Activated naive CD4-positive, alpha-beta T cell treated with anti-CD3 and anti-CD28 coated beads, Interleukin-2, amount 50 U/mL, for 72 hours (primary cell): ENCODE results near the gene TBPL1. TPM values are rescaled to one million over a fixed set of nuclear protein-coding genes. Genes with fewer than 3 reads are reported as not detected.
"Not testable (repeated sequence)": the region's sequence is repeated elsewhere in the genome, so short reads cannot be mapped to it uniquely, and the experiment has no call there.

ENCODE experiments used
- ATAC-seq, 2 donors: fragments of 150-1000 bp; cut with Tn5 transposase; 2 replicates each; pipeline ENCODE4 v1.10.0; 2021; ENCODE audit warnings: mild to moderate bottlenecking in 2 of 2, moderate library complexity in 2 of 2
- DNase-seq, 2 donors: peaks; one replicate each; pipeline ENCODE4 v3.0.0; 2021 to 2022; ENCODE audit warnings: low spot score in 2 of 2
- H3K27ac Mint-ChIP-seq, 2 donors: one replicate each; pipeline ENCODE4 v1.8.0; 2022; ENCODE audit warnings: mild to moderate bottlenecking in 2 of 2, mixed read lengths in 2 of 2
- H3K36me3 Mint-ChIP-seq, 2 donors: one replicate each; pipeline ENCODE4 v1.8.0; 2022; ENCODE audit warnings: mixed read lengths in 2 of 2
- H3K9me3 Mint-ChIP-seq, 2 donors: one replicate each; pipeline ENCODE4 v1.8.0; 2022; ENCODE audit warnings: mixed read lengths in 2 of 2
- total RNA-seq, 2 donors: library from RNA; stranded (reverse); gene quantifications; one replicate each; pipeline ENCODE4 v1.2.3, GENCODE V29; 2022

The TBPL1 gene
- total RNA-seq, 2 donors from 2014 or later: 11.9 to 24.4 TPM

DNA sequence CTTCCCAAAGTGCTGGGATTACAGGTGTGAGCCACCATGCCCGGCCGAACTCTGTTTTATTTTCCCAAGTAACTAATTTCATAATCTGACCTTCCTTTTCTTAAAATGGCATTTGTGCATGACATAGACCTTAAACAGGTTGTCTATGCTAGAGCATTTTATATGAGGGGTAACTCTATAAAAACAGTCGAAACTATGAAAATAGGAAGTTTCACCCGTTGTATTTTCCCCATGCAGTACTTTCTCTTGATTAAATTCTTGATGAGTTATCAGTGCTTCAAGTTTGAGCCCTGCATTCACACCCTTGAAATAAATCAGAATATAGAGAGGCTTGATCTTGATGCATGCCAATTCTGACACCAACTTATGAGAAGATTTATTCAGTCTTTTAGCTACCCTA is 11.7 kb downstream of the TBPL1 start:
- DNase-seq: no peak
- Mint-ChIP-seq H3K36me3 (no peaks in the 10 kb centered on the region), H3K27ac (no peak overlapping the region), H3K9me3 (no peaks in the 10 kb centered on the region)
- ATAC-seq: no peak

DNA sequence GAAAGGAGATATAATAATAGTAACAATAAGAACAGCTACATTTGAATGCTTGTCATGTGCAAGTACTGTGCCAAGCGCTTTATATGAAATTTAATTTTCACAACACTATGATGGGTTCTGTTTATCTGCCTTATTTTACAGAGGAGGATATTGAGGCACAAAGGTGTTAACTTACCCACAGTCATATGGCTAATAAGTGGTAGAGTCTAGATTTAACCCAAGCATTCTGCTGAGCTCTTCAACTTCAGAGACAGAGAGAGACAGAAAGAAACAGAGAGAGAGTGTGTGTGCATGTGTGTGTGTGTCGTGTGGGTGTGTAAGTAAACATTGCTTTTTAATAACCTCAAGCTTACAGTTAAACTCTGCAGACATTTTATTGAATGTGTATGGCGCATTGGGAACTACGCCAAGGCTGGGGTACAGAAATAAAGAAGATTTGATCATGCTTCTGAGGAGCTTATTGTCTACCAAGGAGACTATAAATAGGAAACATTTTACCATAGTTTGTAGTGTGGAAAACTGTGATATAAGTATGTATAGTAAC is 12.9 kb downstream of the TBPL1 start:
- DNase-seq: no peak
- Mint-ChIP-seq H3K9me3 (no peaks in the 10 kb centered on the region), H3K36me3 (no peaks in the 10 kb centered on the region), H3K27ac (no peak overlapping the region)
- ATAC-seq: no peak

DNA sequence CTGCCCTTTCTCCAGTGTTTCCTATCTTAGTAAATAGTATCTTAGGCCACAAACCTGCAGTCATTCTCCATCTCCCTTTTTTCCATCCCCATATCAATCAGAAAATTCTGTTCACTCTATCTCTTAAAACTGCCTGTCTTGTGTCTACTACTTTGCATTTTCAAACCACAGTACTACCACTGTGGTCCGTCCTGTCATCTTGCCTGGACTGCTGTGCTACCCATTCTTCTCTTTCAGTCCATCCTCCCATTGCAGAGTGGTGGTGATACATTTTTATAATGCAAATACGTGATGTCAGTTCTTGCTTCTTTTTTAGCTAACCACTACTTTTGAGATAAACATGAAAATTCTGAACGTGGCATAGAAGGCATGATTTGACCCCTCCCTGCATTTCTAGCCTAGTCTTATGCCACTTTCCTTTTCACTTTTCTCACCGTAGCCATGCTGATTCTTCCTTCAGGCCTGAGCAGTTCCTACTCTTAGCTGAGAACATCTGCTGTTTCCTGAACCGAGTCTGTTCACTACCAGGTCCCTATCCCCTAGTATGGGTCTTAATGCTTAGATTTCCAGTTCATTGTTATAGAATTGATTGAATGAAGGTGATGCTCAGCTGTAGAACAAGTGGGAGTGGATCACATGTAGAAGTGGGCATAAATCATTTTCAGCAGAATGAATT is 13.8 kb downstream of the TBPL1 start:
- ATAC-seq (peak in 1 of 2 donors; percentile 42), DNase-seq (no peak)
- Mint-ChIP-seq H3K36me3 (no peaks in the 10 kb centered on the region), H3K27ac (no peak overlapping the region), H3K9me3 (no peaks in the 10 kb centered on the region)

DNA sequence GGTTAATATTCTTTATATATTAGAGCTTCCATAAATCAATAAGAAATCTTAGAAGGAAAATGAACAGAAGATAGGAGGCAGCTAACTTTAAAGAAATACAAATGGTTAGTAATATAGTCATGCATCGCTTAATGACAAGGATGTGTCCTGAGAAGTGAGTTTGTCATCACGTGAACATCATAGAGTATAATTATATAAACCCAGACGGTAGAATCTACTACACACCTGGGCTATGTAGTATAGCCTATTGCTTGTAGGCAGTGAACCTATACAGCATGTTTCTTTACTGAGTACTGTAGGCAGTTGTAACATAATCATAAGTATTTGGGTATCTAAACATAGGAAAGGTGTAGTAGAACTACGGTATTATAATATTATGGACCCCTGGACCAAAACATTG is 14.3 kb downstream of the TBPL1 start:
- Mint-ChIP-seq H3K9me3 (no peaks in the 10 kb centered on the region), H3K36me3 (no peaks in the 10 kb centered on the region), H3K27ac (no peak overlapping the region)
- ATAC-seq (no peak), DNase-seq (no peak)

DNA sequence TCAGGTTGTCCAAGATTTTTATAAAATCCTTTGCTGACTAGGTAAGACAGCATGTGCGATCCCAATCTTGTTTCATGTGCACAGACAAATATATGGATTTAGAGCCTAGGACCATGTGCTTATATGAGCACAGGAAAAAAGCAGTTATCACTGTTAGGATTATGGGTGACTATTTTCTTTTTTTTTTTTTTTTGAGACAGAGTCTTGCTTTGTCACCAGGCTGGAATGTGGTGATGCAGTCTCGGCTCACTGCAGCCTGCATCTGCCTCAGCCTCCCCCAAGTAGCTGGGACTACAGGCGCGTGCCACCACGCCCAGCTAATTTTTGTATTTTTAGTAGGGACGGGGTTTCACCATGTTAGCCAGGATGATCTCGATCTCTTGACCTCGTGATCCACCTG is 14.8 kb downstream of the TBPL1 start:
- not testable (repeated sequence) for H3K27ac Mint-ChIP-seq, H3K36me3 Mint-ChIP-seq, ATAC-seq, H3K9me3 Mint-ChIP-seq, DNase-seq

DNA sequence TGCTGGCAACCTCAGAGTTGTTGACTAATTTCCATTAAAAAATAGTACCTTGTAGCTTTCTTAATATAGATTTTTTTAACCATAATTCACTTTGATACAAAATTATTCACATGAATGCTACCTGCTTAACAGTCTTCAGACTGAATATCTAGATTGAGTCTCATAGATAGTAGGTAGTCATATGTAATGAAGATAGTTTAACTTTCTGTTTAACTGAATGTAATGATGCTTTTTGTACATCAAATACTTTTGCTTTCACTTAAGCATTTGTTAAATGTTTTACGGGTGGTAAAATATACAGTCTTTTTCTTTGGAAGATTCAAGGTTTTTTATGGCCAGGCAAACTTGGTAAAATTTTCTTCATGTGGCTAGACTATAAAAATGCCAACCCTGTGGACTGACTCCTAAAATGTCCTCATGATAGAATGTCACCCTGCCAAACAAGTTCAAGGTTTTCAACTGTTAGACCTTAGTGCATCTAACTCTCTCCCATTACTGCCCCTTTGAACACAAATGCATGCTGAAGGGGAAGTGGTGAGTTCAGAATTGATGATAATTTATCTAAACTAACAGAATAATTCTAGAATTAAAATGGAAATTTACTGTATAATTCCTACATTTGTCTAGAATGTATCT is 16.4 kb downstream of the TBPL1 start:
- ATAC-seq: no peak

DNA sequence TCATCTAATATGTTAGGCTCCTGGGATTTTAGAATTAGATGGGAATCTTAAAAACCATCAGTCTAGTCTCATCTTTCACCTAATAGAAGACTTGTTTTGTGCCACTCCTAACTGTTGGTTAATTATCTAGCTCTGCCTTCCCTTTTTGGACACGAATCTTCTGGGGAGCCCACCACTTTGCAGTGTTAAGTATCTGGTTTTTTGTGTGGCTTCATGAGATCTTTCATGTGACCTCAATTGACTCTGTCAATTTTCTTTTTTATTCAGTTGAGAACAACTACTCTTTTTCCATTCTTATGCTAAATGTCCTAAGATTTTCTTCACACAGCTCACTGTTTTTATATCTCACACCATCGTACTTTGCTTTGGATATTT is 16.9 kb downstream of the TBPL1 start:
- H3K9me3 Mint-ChIP-seq: no peaks in the 10 kb centered on the region
- ATAC-seq: no peak

More for the DNA sequence above, 16.4 kb downstream of the TBPL1 start:
- H3K36me3 Mint-ChIP-seq: no peaks in the 10 kb centered on the region
- H3K9me3 Mint-ChIP-seq: no peaks in the 10 kb centered on the region
- no peak for DNase-seq
- H3K27ac Mint-ChIP-seq: no peak overlapping the region

DNA sequence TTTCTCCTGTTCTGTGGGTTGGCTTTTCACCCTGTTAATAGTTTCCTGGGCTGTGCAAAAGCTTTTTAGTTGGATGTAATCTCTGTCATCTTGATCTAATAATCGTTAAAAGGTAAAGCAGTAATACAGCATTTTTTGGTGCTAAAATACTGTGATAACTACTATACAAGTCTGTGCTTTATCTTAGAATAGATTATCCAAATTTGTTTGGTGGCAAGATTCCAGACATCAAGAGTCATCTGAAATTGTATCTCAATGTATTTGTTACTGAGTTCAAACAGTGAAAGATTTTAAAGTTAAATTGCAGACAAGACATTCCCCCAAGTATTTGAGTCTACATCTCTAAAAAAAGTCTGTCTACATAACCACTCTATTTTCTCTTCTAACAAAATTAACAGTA is 18.8 kb downstream of the TBPL1 start:
- DNase-seq (no peak), ATAC-seq (no peak)
- Mint-ChIP-seq H3K36me3 (no peaks in the 10 kb centered on the region), H3K27ac (no peak overlapping the region), H3K9me3 (no peaks in the 10 kb centered on the region)

More for the DNA sequence above, 16.9 kb downstream of the TBPL1 start:
- DNase-seq: no peak
- H3K27ac Mint-ChIP-seq: no peak overlapping the region
- H3K36me3 Mint-ChIP-seq: no peaks in the 10 kb centered on the region

DNA sequence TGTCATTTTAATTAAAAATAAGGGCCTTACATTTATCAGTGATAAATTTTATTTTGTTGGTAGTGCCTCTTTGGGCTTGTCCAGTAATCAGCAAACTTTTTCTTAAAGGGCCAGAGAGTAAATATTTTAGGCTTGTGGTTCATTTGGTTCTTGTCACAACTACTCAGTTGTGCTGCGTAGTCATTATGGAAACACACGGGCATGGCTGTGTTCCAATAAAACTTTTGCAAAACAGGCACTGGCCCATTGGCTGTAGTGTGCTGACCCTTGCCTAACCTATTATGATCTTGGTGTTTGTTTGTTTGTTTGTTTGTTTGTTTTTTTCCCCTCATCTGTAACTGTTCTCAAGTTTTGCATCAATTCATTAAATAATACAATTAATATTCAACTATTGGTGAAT is 19.4 kb downstream of the TBPL1 start:
- no peaks in the 10 kb centered on the region for H3K36me3 Mint-ChIP-seq
- DNase-seq (no peak), ATAC-seq (no peak)
- no peak overlapping the region for H3K27ac Mint-ChIP-seq
- H3K9me3 Mint-ChIP-seq: no peaks in the 10 kb centered on the region

DNA sequence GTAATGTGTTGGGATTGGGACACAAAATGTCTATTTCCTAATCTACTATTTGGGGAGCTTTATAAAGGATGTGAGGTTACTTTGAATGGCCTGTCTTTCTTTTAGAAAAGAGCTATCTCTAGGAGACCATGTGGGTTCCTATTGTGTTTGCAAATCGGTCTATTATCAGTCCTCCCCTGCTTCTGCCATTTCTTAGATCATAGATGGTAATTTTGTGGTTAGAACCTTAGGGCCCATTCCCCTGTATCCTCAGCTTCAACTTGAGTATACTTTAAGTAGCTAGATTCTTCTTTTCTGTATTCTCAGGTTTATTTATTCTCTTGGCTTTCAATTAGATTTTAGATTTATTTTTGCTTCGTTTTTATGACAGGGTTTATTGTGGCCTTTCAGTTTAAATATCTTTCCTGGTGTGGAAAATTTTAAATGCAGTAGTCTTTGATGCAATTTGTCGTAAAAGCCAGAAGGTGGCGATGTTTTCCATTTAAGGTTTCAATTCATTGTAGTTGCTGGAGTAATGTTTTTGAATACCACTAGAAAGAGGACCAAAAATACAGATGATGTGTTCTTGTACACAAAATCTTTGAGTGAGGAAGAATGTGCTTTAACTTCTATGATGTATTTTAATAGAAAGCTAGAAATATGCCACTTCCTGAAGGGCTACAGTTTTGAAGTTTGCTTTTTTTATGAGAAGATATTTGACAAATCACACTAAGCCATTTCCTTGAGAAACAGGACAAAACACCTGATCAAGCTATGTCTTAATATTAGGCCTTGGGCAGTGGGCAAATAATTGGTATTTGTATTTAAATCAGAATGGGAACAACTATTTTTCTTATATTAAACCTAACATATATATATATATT is 20.3 kb downstream of the TBPL1 start:
- Mint-ChIP-seq H3K27ac (peak overlapping the region; percentile 8 to 74), H3K36me3 (no peaks in the 10 kb centered on the region), H3K9me3 (no peaks in the 10 kb centered on the region)
- DNase-seq (no peak), ATAC-seq (peak; percentile 45 to 54)

DNA sequence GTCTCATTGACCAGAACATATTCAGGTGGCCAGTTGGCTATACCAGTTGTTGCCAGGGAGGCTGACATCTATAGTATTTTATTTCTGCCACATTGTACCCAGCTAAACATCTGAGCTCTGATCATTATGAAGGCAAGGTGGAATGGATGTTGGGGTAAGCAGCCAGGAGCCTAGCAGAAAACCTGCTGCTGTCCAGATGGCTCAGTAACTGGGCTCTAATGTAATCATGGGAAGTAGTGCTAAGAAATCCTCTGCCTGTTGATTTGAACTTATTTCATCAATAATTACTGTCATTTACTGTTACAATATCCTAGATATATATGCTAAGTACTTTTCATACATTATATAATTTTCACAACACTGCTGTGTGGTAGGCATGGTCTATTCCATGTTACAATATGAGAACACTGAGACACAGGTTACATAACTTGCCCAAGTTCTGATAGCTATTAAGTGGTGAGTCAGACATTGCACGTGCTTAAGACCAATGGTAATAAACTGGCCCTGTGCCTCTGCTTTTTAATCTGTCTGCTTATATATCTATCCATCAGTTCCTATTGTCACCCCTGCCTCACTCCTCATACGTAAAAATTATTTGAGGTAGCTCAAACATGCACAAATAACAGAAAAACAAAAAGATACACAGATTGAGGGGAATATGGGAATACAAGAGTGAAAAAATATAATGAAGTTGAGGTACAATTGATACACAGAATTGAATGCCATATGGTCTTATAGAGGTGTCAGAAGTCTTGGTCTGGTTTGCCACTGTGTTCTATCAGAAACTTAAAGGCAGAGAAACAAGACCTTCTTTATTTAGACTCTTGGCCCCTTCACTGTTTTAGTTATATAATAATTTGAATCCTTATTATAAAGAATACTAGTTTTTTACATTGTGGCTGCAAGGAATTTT is 25.2 kb downstream of the TBPL1 start:
- no peaks in the 10 kb centered on the region for H3K9me3 Mint-ChIP-seq
- H3K36me3 Mint-ChIP-seq: peaks cover 0 to 7% of the 10 kb centered on the region in 2 donors
- no peak overlapping the region for H3K27ac Mint-ChIP-seq
- DNase-seq (no peak), ATAC-seq (no peak)

DNA sequence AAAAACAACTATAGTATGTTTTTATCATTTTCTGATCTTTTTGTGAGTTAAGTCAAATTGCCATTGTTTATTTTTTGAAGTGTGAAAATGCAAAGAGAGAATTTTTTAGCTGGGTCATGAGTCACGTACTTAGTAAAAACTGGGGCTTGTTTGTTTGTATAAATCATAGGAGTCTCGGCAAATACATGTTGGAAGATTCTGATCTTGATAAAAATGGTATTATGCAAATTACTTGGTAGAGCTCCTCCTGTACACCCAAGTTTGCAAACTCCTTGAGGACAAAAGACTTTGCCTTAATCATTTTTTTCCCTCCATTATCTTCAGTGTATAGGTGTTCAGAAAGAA is 25.8 kb downstream of the TBPL1 start:
- no peak overlapping the region for H3K27ac Mint-ChIP-seq
- H3K36me3 Mint-ChIP-seq: peaks cover 0 to 7% of the 10 kb centered on the region in 2 donors
- no peak for ATAC-seq
- DNase-seq: no peak
- no peaks in the 10 kb centered on the region for H3K9me3 Mint-ChIP-seq

DNA sequence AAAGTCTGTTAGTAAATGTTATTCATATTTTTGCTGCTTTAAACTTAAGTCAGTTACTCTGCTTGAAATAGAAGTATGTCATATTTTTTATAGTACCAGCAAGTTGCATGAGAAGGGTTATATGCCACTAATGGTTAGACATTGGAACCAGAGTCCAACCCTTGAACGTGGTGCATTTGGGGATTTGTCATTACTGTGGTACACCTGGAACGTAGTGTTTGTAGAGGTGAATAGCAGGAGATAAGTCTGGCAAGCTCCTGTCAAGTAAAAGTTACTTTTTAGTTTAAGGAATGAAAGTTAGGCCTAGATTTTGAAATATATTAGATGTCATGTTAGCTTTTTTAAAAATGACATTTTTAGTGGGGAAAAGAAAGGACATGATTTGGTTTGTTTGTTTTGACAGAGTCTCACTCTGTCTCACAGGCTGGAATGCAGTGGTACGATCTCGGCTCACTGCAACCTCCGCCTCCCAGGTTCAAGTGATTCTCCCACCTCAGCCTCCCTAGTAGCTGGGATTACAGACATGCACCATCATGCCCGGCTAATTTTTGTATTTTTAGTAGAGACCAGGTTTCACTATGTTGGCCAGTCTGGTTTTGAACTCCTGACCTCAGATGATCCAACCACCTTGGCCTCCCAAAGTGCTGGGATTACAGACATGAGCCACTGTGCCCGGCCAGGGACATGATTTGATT is 26.4 kb downstream of the TBPL1 start:
- ATAC-seq, H3K9me3 Mint-ChIP-seq, DNase-seq, H3K36me3 Mint-ChIP-seq, H3K27ac Mint-ChIP-seq: not testable (repeated sequence)

DNA sequence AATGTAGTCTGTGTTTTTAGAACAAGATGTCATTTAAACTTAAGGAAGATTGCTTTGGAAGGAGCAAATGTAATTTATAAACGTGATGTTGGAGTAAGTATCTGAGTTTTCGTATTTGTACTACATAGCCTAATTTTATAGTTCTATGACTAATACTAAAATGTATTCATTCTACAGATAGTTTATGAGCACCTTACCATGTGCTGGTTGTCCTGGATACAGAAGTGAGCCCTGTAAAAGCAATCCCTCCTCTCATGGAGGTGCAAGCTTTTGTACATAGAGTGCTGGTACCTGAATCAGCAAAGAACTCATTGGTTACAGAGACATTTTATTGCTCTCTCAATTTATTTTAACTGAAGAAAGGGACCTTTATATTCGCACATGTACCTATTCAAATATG is 27.1 kb downstream of the TBPL1 start:
- peaks cover 0 to 7% of the 10 kb centered on the region in 2 donors for H3K36me3 Mint-ChIP-seq

DNA sequence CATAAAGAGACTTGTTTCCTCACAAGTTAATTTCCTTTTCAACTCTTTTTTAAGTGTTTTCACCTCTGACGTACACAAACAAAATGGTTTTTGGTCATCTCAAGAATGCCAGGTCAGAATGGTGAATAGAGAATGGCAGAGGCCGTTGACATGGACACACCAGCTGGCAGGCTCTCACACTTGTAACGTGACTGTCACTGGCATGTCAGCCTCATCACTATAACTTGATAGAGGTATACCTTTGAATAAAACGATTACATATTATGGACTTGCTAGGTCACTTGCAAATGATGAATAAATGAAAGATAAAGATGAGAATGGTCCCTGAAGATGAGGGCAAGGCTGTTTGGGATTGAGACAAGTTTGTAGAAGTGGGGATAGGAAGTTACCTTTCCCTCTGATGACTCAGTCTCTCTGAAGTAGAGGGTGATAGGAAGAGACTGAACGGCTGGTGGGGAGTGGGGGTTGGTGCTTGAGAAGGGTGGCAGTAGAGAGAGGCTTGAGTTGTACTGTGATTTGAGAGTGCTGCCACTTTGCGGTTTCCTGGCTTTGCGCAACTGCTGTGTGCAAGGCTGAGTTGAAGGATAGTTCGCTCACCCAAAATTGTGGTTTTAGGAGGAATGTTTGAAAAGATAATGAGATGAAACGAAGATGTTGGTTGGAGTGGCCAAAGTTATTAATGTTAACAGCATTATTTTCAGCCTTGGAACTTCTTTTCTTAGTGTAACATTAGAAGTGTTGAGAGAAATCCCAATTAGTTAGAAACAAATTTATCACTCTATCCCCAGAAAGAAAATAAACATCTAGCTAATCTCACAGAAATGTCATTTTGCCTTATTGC is 30.3 kb downstream of the TBPL1 start:
- no peaks in the 10 kb centered on the region for H3K9me3 Mint-ChIP-seq
- H3K27ac Mint-ChIP-seq: no peak overlapping the region
- DNase-seq: peak; percentile 24 to 68
- peak; percentile 91 to 99 for ATAC-seq
- peaks cover 0 to 7% of the 10 kb centered on the region in 2 donors for H3K36me3 Mint-ChIP-seq

More for the DNA sequence above, 27.1 kb downstream of the TBPL1 start:
- ATAC-seq: no peak
- DNase-seq: no peak
- no peaks in the 10 kb centered on the region for H3K9me3 Mint-ChIP-seq
- H3K27ac Mint-ChIP-seq: no peak overlapping the region
